Measurements from ENCODE around the gene C2CD3.
"Not testable (repeated sequence)": the region's sequence is repeated elsewhere in the genome, so short reads cannot be mapped to it uniquely, and the experiment has no call there.

C2CD3 gene

GRCh38 chr11:74069146-74070046, 101.4 kb downstream of the C2CD3 start:
- no peak for DNase-seq (ENCODE audit: low read depth)

DNA sequence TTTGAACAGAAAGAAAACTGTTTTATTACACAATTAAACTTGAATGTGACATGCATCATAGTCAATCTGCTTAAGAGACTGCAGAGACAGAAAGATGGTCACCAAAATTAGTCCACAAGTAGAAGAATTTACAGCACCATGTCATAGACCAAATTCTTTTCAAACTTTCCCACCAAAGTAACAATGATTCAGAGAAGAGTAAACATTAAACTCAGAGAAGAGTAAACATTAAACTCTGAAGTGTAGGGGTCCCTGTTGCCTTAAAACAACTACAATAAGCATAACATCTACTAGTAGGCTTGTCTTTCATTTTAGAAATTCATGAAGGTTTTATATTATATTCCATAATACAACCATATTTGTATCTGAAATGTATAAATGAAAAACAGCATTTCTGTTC, 104.1 kb downstream of the C2CD3 start:
- not testable (repeated sequence) for DNase-seq (ENCODE audit: low read depth)

DNA sequence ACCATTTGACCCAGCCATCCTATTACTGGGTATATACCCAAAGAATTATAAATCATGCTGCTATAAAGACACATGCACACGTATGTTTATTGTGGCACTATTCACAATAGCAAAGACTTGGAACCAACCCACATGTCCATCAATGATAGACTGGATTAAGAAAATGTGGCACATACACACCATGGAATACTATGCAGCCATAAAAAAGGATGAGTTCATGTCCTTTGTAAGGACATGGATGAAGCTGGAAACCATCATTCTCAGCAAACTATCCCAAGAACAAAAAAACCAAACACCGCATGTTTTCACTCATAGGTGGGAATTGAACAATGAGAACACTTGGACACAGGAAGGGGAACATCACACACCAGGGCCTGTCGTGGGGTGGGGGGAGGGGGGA, 105.3 kb downstream of the C2CD3 start:
- DNase-seq (ENCODE audit: low read depth) = not testable (repeated sequence)

- not testable (repeated sequence) for DNase-seq (ENCODE audit: low read depth)
These were observed 107.2 kb downstream of the C2CD3 start for GRCh38 chr11:74063628-74064027.

- not testable (repeated sequence) for DNase-seq (ENCODE audit: low read depth)
These were observed 109.2 kb downstream of the C2CD3 start for GRCh38 chr11:74061599-74061998.

DNA sequence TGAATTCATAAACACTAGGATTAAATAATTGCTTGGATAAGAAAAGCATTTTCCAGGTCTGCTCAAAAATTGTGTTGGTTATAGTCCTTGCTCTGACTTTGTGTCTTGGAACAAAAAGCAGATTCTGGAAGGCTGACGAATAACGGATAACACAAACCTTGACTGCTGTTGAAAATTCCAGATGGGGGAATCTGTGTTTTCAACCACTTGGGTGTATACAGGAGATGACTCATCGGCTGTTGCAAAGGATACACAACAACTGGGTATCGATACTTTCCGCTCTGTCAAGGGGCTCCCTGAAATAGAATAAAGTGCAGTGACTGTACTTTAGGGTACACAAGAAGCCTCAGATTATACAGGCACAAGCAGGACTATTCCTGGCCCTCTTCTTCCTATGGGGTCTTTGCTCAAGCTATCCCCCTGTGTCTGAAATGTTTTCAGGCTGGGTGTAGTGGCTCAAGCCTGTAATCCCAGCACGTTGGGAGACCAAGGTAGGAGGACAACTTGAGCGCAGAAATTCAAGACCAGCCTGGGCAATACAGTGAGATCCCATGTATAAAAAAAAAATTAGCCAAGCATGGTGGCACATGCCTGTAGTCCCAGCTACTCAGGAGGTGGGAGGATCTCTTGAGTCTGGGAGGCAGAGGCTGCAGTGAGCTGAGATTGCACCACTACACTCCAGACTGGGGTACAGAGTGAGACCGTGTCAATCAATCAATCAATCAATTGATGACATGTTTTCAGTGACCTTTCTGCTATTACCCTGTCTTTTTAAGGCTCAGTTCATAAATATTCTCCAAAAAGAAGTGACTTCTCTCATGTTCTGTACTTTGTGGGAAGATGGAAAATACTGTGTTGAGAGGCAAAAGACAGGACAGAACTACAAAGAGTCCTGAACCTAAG, 113.3 kb downstream of the C2CD3 start:
- DNase-seq (ENCODE audit: low read depth) = no peak

- DNase-seq (ENCODE audit: low read depth) = no peak
These were observed 114.9 kb downstream of the C2CD3 start for GRCh38 chr11:74055938-74056337.

DNA sequence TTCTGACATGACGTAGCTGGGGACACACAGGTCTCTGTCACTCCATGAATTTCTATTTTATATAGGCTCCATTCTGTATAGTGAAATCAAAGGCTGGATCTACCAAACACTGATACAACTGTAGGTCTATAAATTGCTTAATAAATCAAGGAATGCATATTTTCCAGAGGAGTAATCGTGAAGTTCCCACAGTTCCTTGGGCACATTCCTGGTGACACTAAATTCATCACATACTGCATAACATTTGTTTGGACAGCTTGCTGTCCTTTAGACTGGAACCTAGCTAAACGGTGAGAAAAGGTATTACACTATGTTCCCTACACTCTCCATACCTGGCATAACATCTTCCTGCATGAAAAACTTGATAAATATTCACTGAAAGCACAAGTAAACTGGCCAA, 120.3 kb downstream of the C2CD3 start:
- no peak for DNase-seq (ENCODE audit: low read depth)

GRCh38 chr11:74048993-74049392, 121.8 kb downstream of the C2CD3 start:
- DNase-seq (ENCODE audit: low read depth) = no peak

DNA sequence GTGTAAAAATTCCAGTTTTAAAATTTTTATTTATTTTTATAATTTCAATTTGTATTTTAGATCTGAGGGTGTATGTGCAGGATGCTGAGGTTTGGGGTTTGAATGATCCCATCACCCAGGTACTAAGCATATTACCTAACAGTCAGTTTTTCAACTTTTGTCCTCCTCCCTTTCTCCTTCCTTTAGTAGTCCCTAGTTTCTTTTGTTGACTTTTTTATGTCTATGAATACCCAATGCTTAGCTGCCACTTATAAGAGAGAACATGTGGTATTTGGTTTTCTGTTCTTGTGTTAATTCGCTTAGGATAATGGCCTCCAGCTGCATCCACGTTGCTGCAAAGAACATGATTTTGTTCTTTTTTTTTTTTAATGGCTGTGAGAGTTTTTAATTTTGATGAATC, 126.3 kb downstream of the C2CD3 start:
- no peak for DNase-seq (ENCODE audit: low read depth)

DNA sequence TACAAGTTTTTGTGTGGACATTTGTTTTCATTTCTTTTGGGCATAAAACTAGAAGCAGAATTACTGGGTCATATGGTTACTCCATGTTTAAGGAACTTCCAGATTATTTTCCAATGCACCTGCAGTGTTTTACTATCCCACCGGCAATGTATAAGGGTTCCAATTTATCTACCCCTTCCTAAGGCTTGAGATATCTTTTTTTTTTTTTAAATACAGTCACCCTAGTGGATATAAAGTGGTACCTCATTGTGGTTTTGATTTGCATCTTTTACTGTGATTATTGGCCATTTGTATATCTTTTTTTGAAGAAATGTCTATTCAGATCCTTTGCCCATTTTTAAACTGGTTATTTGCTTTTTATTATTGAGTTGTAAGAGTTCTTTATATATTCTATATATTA, 127.4 kb downstream of the C2CD3 start:
- no peak for DNase-seq (ENCODE audit: low read depth)

DNA sequence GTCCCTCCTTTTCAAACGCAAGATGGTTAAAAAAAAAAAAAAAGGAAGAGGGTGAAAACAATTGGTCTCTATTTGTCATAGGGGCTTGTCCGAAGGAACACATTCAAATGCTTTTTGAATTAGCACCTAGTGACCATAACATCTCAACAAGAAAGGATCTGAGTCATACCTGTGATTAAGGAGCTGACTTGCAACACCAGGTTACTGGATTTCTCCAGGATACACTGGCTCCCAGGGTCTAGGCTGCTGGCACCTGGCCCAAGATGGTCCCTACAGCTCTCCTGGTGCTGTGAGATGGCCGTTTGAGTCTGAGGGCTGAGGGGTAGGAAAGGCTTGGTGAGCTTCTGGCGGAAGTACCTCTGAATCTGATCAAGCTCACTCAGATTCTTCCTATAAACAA, 133.5 kb downstream of the C2CD3 start:
- DNase-seq (ENCODE audit: low read depth) = no peak

DNA sequence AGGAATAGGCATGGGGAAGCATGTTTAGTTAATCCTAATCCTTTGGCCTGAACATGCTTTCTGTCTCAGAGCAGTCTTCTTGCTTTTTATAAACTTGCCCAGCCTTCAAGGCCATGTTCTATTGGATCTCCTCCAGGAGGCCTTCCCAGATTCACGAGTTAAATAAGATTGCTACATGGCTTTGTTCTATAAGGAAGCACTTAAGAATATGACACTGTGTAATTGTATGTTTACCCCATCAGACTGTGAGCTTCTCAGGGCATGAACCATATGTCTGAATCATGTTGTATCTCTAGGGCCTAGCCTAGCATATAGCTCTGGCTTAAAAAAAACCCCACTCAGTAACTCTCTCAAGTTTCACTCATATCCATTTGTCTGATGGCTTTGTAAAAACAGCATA, 135.5 kb downstream of the C2CD3 start:
- DNase-seq (ENCODE audit: low read depth) = no peak

DNA sequence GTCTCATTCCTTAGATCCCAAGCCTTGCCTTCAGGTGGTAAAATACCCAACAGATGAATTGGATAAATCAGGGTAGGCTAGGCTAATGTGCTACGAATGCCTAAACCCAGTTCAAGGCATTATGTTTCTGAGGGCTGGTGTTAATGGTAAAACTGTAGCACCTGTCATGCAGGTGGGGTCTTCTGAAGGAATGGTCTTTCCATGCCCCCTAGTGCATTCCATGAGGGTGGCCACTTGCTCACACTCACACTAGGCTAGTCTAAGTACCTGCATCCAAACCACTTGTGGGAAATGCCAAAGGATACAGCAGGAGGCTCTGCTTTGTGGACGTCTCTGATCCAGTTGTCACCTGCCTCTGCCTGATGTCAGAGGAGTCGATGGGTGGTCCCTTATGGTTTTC, 137.8 kb downstream of the C2CD3 start:
- no peak for DNase-seq (ENCODE audit: low read depth)

- no peak for DNase-seq (ENCODE audit: low read depth)
These were observed 139.8 kb downstream of the C2CD3 start for GRCh38 chr11:74030723-74031676.

DNA sequence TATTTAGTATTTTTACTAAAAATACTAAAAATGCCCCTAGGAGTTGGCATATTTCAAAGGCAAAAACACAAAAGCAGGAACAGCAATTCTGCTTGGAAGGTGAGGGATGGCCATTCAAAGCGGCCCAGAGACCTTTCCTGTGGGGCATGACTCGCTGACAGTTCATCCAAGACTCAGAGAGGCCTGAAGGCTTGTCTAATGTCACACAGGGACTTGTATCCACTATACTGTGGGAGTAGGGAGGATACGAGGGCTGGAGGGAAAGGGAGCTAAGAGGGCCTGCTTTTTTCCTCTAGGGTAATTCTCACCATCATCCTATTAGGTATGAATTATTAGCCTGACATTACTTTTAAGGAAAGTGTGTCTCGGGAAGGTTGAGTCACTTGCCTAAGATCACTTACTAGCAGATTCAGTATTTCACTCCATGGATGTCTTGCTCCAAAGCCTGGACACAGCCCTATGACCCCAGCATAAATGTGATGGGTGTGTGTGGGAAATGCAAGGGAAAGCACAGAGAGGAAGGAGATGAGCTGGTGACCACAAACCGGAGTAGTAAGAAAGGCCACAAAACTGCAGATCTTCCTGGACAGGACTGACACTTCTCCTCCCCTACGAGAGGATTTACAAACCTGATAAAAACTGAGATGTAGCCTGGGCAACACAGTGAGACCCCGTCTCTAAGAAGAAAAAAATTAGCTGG, 145.2 kb downstream of the C2CD3 start:
- DNase-seq (ENCODE audit: low read depth) = no peak

DNA sequence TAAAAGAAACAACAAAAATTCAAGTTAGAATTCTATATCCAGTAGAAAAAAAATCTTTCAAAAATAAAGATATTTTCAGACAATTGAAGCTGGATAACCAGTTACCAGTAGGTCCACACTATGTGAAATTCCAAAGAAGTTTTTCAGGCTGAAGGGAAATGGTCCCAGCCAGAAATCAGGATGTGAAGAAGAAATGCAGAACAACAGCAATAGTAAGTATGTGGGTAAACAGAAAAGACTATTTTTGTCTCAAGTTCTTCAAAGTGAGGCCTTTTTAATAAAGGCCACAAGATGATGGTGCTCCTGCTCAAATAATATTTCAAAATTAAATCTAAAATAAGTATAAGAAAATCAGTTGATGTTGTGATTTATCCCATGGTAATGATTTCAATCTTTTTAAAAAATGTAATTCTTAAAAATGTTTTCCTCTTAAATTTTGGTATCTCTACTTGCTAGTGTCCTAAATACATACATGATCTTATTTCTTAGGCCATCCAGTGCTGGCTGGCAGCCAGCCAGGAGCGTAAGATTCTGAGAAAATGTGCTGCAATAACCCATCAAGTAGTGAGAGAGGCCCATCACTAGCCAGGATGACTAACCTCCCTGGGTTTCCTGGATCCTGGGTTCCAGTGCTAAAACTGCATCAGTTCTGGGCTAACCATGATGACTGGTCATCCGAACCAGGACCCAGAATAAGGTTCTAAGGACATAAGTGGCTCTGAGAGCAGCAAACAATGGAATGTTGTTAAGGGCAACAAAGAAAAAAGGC, 146.4 kb downstream of the C2CD3 start:
- peak; percentile 49 for DNase-seq (ENCODE audit: low read depth)

GRCh38 chr11:74023276-74023675, 147.5 kb downstream of the C2CD3 start:
- no peak for DNase-seq (ENCODE audit: low read depth)

- DNase-seq (ENCODE audit: low read depth) = no peak
These were observed 148.3 kb downstream of the C2CD3 start for GRCh38 chr11:74022546-74022945.

DNA sequence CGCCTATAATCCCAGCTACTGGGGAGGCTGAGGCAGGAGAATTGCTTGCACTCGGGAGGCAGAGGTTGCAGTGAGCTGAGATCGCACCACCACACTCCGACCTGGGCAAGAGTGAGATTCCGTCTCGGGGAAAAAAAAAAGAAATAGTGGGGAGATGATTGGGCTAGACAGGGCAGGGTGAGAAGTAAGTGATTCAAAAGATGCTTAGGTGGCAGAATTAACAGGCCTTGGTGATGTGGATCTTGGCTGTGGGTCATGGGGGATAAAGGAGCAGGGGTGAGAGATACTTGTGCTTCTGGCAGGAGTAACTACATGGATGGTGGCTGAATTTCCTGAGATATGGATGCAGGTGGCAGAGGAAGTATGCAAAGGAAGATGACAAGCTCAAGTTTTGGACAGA, 148.8 kb downstream of the C2CD3 start:
- no peak for DNase-seq (ENCODE audit: low read depth)

Measured in HS-27A (cell line).